ENCODE data around the gene DPF3.

The DPF3 gene

GRCh38 chr14:72904840-72905561, 11.1 kb upstream of the DPF3 start:
- DNase-seq (ENCODE audit: low read depth), result peak; percentile 41

- DNase-seq (ENCODE audit: low read depth), result no peak
These were observed 10.3 kb upstream of the DPF3 start for GRCh38 chr14:72904218-72904617.

GRCh38 chr14:72903716-72904115, 9.8 kb upstream of the DPF3 start:
- no peak for DNase-seq (ENCODE audit: low read depth)

- no peak for DNase-seq (ENCODE audit: low read depth)
These were observed 9.1 kb upstream of the DPF3 start for GRCh38 chr14:72902801-72903530.

GRCh38 chr14:72901361-72901760, 7.5 kb upstream of the DPF3 start:
- no peak for DNase-seq (ENCODE audit: low read depth)

GRCh38 chr14:72898448-72898847, 4.5 kb upstream of the DPF3 start:
- DNase-seq (ENCODE audit: low read depth), result no peak

- DNase-seq (ENCODE audit: low read depth), result no peak
These were observed 900 bp upstream of the DPF3 start for GRCh38 chr14:72894623-72895378.

- no peak for DNase-seq (ENCODE audit: low read depth)
These were observed 372 bp upstream of the DPF3 start for GRCh38 chr14:72894323-72894622.

GRCh38 chr14:72892879-72893635, 844 bp downstream of the DPF3 start:
- DNase-seq (ENCODE audit: low read depth), result no peak

GRCh38 chr14:72892103-72892878, 1.6 kb downstream of the DPF3 start:
- no peak for DNase-seq (ENCODE audit: low read depth)

- no peak for DNase-seq (ENCODE audit: low read depth)
These were observed 2.2 kb downstream of the DPF3 start for GRCh38 chr14:72891666-72892102.

- DNase-seq (ENCODE audit: low read depth), result no peak
These were observed 4.5 kb downstream of the DPF3 start for GRCh38 chr14:72889366-72889765.

- no peak for DNase-seq (ENCODE audit: low read depth)
These were observed 5.2 kb downstream of the DPF3 start for GRCh38 chr14:72888636-72889201.

- DNase-seq (ENCODE audit: low read depth), result no peak
These were observed 5.7 kb downstream of the DPF3 start for GRCh38 chr14:72888192-72888591.

- DNase-seq (ENCODE audit: low read depth), result no peak
These were observed 6.4 kb downstream of the DPF3 start for GRCh38 chr14:72887514-72887913.

GRCh38 chr14:72884386-72884785, 9.5 kb downstream of the DPF3 start:
- DNase-seq (ENCODE audit: low read depth), result no peak

GRCh38 chr14:72883961-72884360, 9.9 kb downstream of the DPF3 start:
- no peak for DNase-seq (ENCODE audit: low read depth)

GRCh38 chr14:72883109-72883508, 10.8 kb downstream of the DPF3 start:
- DNase-seq (ENCODE audit: low read depth), result no peak

- DNase-seq (ENCODE audit: low read depth), result no peak
These were observed 11.4 kb downstream of the DPF3 start for GRCh38 chr14:72882463-72882862.

GRCh38 chr14:72882047-72882446, 11.9 kb downstream of the DPF3 start:
- no peak for DNase-seq (ENCODE audit: low read depth)

GRCh38 chr14:72881543-72881942, 12.4 kb downstream of the DPF3 start:
- no peak for DNase-seq (ENCODE audit: low read depth)
